HepG2 (cell line): Measurements from ENCODE around the gene MACROD2. TPM values are rescaled to one million over a fixed set of nuclear protein-coding genes. Genes with fewer than 3 reads are reported as not detected.
A peak's percentile ranks its signal among the peaks of the same experiment; 100 is the strongest.

Source experiments
- ATAD3A ChIP-seq: sonication (generic); formaldehyde crosslinking; IDR thresholded peaks from 2 replicates; pipeline ENCODE4 v1.4.0; 2020; ENCODE audit warnings: missing genetic modification reagents
- FOXA1 ChIP-seq, 2 experiments: fragments of 450-650 bp in 1 of 2; sonication (generic) in 1 of 2; formaldehyde crosslinking in 1 of 2; IDR thresholded peaks; 2 replicates each; pipeline versions ENCODE4 v1.4.0 to v1.6.1; 2016 to 2020; ENCODE audit warnings: missing genetic modification reagents in 1 of 2
- JUND ChIP-seq: sonication (generic); formaldehyde crosslinking; IDR thresholded peaks from 2 replicates; pipeline ENCODE4 v1.8.0; 2022; ENCODE audit warnings: mild to moderate bottlenecking, missing genetic modification reagents
- MATR3 ChIP-seq: sonication (generic); formaldehyde crosslinking; IDR thresholded peaks from 2 replicates; pipeline ENCODE4 v1.4.0; 2020; ENCODE audit warnings: missing genetic modification reagents
- MIER2 ChIP-seq: IDR thresholded peaks from 2 replicates; pipeline ENCODE4 v1.6.1; 2016; ENCODE audit warnings: missing biosample characterization, missing genetic modification reagents
- NR2F6 ChIP-seq, 2 experiments: IDR thresholded peaks; 2 replicates each; pipeline ENCODE4 v1.6.1; 2016; ENCODE audit warnings: antibody characterized with exemption in 1 of 2, mild to moderate bottlenecking in 1 of 2
- PAXIP1 ChIP-seq: sonication (generic); formaldehyde crosslinking; conservative IDR thresholded peaks from 2 replicates; pipeline ENCODE4 v1.4.0; 2020; ENCODE audit warnings: mild to moderate bottlenecking, missing genetic modification reagents, moderate library complexity
- POGZ ChIP-seq: sonication (generic); formaldehyde crosslinking; IDR thresholded peaks from 2 replicates; pipeline ENCODE4 v1.4.0; 2020; ENCODE audit warnings: mild to moderate bottlenecking, missing genetic modification reagents
- RERE ChIP-seq: IDR thresholded peaks from 2 replicates; pipeline ENCODE4 v1.6.1; 2016; ENCODE audit warnings: low read depth, missing genetic modification reagents, missing compliant biosample characterization
- RFX3 ChIP-seq: IDR thresholded peaks from 2 replicates; pipeline ENCODE4 v1.6.1; 2016; ENCODE audit warnings: missing biosample characterization, missing genetic modification reagents
- RFX5 ChIP-seq: IDR thresholded peaks from 2 replicates; pipeline ENCODE4 v1.6.1; 2011; ENCODE audit warnings: low read depth, low read length, improper control_type of control experiment
- SIX4 ChIP-seq: sonication (generic); formaldehyde crosslinking; IDR thresholded peaks from 2 replicates; pipeline ENCODE4 v1.4.0; 2020; ENCODE audit warnings: missing genetic modification reagents
- SMAD3 ChIP-seq: sonication (generic); formaldehyde crosslinking; IDR thresholded peaks from 2 replicates; pipeline ENCODE4 v1.4.0; 2020; ENCODE audit warnings: missing genetic modification reagents
- TBX3 ChIP-seq: fragments of 450-650 bp; IDR thresholded peaks from 2 replicates; pipeline ENCODE4 v1.6.1; 2017; ENCODE audit warnings: antibody characterized with exemption, mild to moderate bottlenecking, inconsistent platforms, borderline replicate concordance
- ZNF20 ChIP-seq: sonication (generic); formaldehyde crosslinking; IDR thresholded peaks from 2 replicates; pipeline ENCODE4 v1.4.0; 2020; ENCODE audit warnings: mild to moderate bottlenecking, moderate library complexity, missing genetic modification reagents
- ZNF317 ChIP-seq: sonication (generic); formaldehyde crosslinking; IDR thresholded peaks from 2 replicates; pipeline ENCODE4 v1.5.0; 2020; ENCODE audit warnings: mild to moderate bottlenecking, missing genetic modification reagents
- ZNF333 ChIP-seq: sonication (generic); formaldehyde crosslinking; IDR thresholded peaks from 2 replicates; pipeline ENCODE4 v1.4.0; 2020; ENCODE audit warnings: mild to moderate bottlenecking, missing genetic modification reagents, borderline replicate concordance
- polyA plus RNA-seq, 8 experiments: library from polyadenylated mRNA; depleted of rRNA in 3 of 8; stranded (reverse) in 7 of 8; unstranded in 1 of 8; fragments of >200 nt; fragmentation: Illumina TruSeq in 4 of 8; extraction: Trizol in 4 of 8; gene quantifications; 2 replicates each; pipeline versions ENCODE4 v1.2.1 to v1.2.3, GENCODE V29; 2011 to 2016; ENCODE audit warnings: low read depth in 4 of 8, missing spikeins in 1 of 8, mixed read lengths in 1 of 8; ENCODE audit not compliant: insufficient read depth in 1 of 8
- total RNA-seq, 5 experiments: library from RNA; depleted of rRNA; stranded (reverse); fragments of >200 nt; fragmentation: Illumina TruSeq; extraction: Trizol; gene quantifications; 2 replicates each; pipeline ENCODE4 v1.2.3, GENCODE V29; 2016; ENCODE audit warnings: low read depth in 1 of 5
- TF ChIP-seq, protein P1 (sequence below): sonication (generic); formaldehyde crosslinking; conservative IDR thresholded peaks from 2 replicates; pipeline ENCODE4 v1.8.0; 2022; ENCODE audit warnings: missing genetic modification reagents
- TF ChIP-seq, protein P2 (sequence below): sonication (generic); formaldehyde crosslinking; IDR thresholded peaks from 2 replicates; pipeline ENCODE4 v1.5.0; 2020; ENCODE audit warnings: missing genetic modification reagents

The MACROD2 gene
- total and polyA plus RNA-seq, 2 of the 13 experiments (the other 11 are each of a cell fraction or from before 2014, with no cell fraction given), result 0.13 to 0.51 TPM

DNA sequence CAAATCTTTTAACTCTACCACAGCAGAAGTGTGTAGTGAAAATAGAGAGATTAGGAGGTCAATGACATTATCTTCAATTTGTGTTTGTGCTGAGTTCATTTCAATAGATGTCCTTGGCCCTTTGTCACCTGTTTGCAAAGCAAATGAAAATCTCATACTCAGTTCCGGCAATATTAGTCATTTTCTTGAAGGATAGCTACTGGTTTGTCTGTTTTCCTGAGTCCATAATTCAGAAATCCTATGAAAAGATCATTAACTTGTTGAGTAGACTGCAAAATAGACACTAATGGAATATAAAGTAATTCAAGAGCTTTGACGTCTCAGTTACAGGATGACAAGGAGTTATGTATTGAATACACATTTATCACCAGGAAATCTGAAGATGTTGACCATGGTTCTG, 1163.2 kb downstream of the MACROD2 start (continued):
- no peak for TF ChIP-seq JUND
- TF ChIP-seq MIER2, result no peak
- TF ChIP-seq POGZ (CRISPR knock-in tag), result peak; percentile 76
- TF ChIP-seq PAXIP1 (CRISPR knock-in tag), result peak; percentile 76
- TF ChIP-seq SMAD3, result no peak
- no peak for TF ChIP-seq MATR3 (CRISPR knock-in tag)
- no peak for TF ChIP-seq RFX3 (CRISPR knock-in tag)
- no peak for TF ChIP-seq FOXA1 (IDR thresholded peaks at IDR 0.05)
- peak; percentile 67 for TF ChIP-seq FOXA1 (CRISPR knock-in tag; IDR thresholded peaks at IDR 0.05)
- TF ChIP-seq, protein P1, sequence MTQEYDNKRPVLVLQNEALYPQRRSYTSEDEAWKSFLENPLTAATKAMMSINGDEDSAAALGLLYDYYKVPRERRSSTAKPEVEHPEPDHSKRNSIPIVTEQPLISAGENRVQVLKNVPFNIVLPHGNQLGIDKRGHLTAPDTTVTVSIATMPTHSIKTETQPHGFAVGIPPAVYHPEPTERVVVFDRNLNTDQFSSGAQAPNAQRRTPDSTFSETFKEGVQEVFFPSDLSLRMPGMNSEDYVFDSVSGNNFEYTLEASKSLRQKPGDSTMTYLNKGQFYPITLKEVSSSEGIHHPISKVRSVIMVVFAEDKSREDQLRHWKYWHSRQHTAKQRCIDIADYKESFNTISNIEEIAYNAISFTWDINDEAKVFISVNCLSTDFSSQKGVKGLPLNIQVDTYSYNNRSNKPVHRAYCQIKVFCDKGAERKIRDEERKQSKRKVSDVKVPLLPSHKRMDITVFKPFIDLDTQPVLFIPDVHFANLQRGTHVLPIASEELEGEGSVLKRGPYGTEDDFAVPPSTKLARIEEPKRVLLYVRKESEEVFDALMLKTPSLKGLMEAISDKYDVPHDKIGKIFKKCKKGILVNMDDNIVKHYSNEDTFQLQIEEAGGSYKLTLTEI, result no peak
- TF ChIP-seq, protein P2, sequence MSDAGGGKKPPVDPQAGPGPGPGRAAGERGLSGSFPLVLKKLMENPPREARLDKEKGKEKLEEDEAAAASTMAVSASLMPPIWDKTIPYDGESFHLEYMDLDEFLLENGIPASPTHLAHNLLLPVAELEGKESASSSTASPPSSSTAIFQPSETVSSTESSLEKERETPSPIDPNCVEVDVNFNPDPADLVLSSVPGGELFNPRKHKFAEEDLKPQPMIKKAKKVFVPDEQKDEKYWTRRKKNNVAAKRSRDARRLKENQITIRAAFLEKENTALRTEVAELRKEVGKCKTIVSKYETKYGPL (CRISPR knock-in tag), result no peak
- TF ChIP-seq ZNF20 (CRISPR knock-in tag), result no peak
- no peak for TF ChIP-seq RFX5
- TF ChIP-seq ATAD3A, result no peak
- TF ChIP-seq TBX3, result no peak
- TF ChIP-seq SIX4 (CRISPR knock-in tag), result 0 out of 2 replicates have a peak, but pooled peaks have one; percentile 18
- no peak for TF ChIP-seq ZNF333
- peak; percentile 95 for TF ChIP-seq NR2F6 (IDR thresholded peaks at IDR 0.05)
- peak; percentile 93 for TF ChIP-seq NR2F6 (CRISPR knock-in tag; IDR thresholded peaks at IDR 0.05)
- peak; percentile 63; the same call in 1 of the 2 replicates for TF ChIP-seq RERE (CRISPR knock-in tag)
- TF ChIP-seq ZNF317, result no peak
